K562 (cell line): ENCODE data around the gene FYB1. TPM values are rescaled to one million over a fixed set of nuclear protein-coding genes. Genes with fewer than 3 reads are reported as not detected.
A peak's percentile ranks its signal among the peaks of the same experiment; 100 is the strongest.

Experiments used
- ARNT ChIP-seq, 2 experiments: fragments of 450-650 bp; IDR thresholded peaks; 2 replicates each; pipeline ENCODE4 v1.6.1; 2016; ENCODE audit warnings: mild to moderate bottlenecking in 1 of 2
- CREBBP ChIP-seq: IDR thresholded peaks from one replicate; pipeline ENCODE4 v1.6.1; 2012; ENCODE audit warnings: low read depth, mild to moderate bottlenecking, control low read depth, inconsistent platforms, low read length
- CSDE1 ChIP-seq, 2 experiments: fragments of 450-650 bp; IDR thresholded peaks; 2 replicates each; pipeline ENCODE4 v1.6.1; 2016; ENCODE audit warnings: mild to moderate bottlenecking in 1 of 2
- E4F1 ChIP-seq: fragments of 250-450 bp; sonication (Bioruptor Pico); IDR thresholded peaks from 2 replicates; pipeline ENCODE4 v1.5.0; 2021; ENCODE audit warnings: mild to moderate bottlenecking, borderline replicate concordance
- EHMT2 ChIP-seq: fragments of 450-650 bp; IDR thresholded peaks from 2 replicates; pipeline ENCODE4 v1.6.1; 2018; ENCODE audit warnings: antibody characterized with exemption
- FOXJ2 ChIP-seq: fragments of 200-800 bp; sonication (Bioruptor generic); IDR thresholded peaks from 2 replicates; pipeline ENCODE4 v1.6.1; 2016; ENCODE audit warnings: missing genetic modification characterization, missing compliant biosample characterization
- HDAC3 ChIP-seq: fragments of 450-650 bp; IDR thresholded peaks from 2 replicates; pipeline ENCODE4 v1.6.1; 2018; ENCODE audit warnings: borderline replicate concordance, mild to moderate bottlenecking, moderate library complexity; ENCODE audit not compliant: partially characterized antibody
- KDM1A ChIP-seq, 2 experiments: fragments of 450-650 bp; IDR thresholded peaks; 2 replicates each; pipeline ENCODE4 v1.6.1; 2016; ENCODE audit warnings: mild to moderate bottlenecking in 2 of 2
- MTA3 ChIP-seq: fragments of 450-650 bp; formaldehyde crosslinking; IDR thresholded peaks from 2 replicates; pipeline ENCODE4 v1.6.1; 2017; ENCODE audit warnings: mild to moderate bottlenecking, borderline replicate concordance
- NFRKB ChIP-seq: fragments of 450-650 bp; IDR thresholded peaks from 2 replicates; pipeline ENCODE4 v1.6.1; 2016; ENCODE audit warnings: low read depth
- NR2C2 ChIP-seq, 2 experiments: fragments of 200-800 bp in 1 of 2; sonication (Bioruptor generic) in 1 of 2; sonication (generic) in 1 of 2; formaldehyde crosslinking in 1 of 2; IDR thresholded peaks; 2 replicates each; pipeline versions ENCODE4 v1.6.1 to v1.8.0; 2016 to 2022; ENCODE audit warnings: mild to moderate bottlenecking in 1 of 2, missing compliant biosample characterization in 1 of 2, missing genetic modification characterization in 1 of 2, missing genetic modification reagents in 1 of 2
- NRF1 ChIP-seq, 2 experiments: fragments of 450-650 bp; IDR thresholded peaks in 1 of 2; conservative IDR thresholded peaks in 1 of 2; 2 replicates each; pipeline ENCODE4 v1.6.1; 2014; ENCODE audit warnings: mild to moderate bottlenecking in 2 of 2
- RBM39 ChIP-seq: fragments of 200-400 bp; formaldehyde crosslinking; optimal IDR thresholded peaks from 2 replicates; pipeline ENCODE3; 2018; ENCODE audit warnings: low read depth, low read length
- SMAD3 ChIP-seq: fragments of 450-650 bp; formaldehyde crosslinking; conservative IDR thresholded peaks from 2 replicates; pipeline ENCODE4 v1.4.0; 2020; ENCODE audit warnings: mild to moderate bottlenecking
- TAL1 ChIP-seq: fragments of 450-650 bp; IDR thresholded peaks from 2 replicates; pipeline ENCODE4 v1.6.1; 2016; ENCODE audit warnings: mild to moderate bottlenecking
- TEAD2 ChIP-seq: fragments of 450-650 bp; IDR thresholded peaks from 2 replicates; pipeline ENCODE4 v1.6.1; 2016; ENCODE audit warnings: missing genetic modification characterization, control low read depth, missing compliant biosample characterization
- TFAM ChIP-seq: fragments of 250-450 bp; sonication (Bioruptor Pico); conservative IDR thresholded peaks from 2 replicates; pipeline ENCODE4 v1.5.0; 2021; ENCODE audit warnings: mild to moderate bottlenecking, moderate library complexity
- U2AF1 ChIP-seq: fragments of 200-400 bp; formaldehyde crosslinking; optimal IDR thresholded peaks from 2 replicates; pipeline ENCODE3; 2017; ENCODE audit warnings: mild to moderate bottlenecking, low read depth, low read length, moderate library complexity
- ZKSCAN8 ChIP-seq: fragments of 200-800 bp; sonication (Bioruptor generic); IDR thresholded peaks from 2 replicates; pipeline ENCODE4 v1.6.1; 2016; ENCODE audit warnings: missing genetic modification characterization, missing compliant biosample characterization
- ZNF316 ChIP-seq: fragments of 450-650 bp; IDR thresholded peaks from 2 replicates; pipeline ENCODE4 v1.6.1; 2016
- ZNF77 ChIP-seq: fragments of 250-450 bp; sonication (Bioruptor Pico); IDR thresholded peaks from 2 replicates; pipeline ENCODE4 v1.5.0; 2020
- polyA plus RNA-seq, 8 experiments: library from polyadenylated mRNA; depleted of rRNA in 4 of 8; stranded (reverse) in 5 of 8; unstranded in 3 of 8; fragments of >200 nt; fragmentation: Nextera tagmentation in 2 of 8; fragmentation: Illumina TruSeq in 1 of 8; extraction: Ambion mirVana in 2 of 8; extraction: Trizol in 1 of 8; gene quantifications; 2 replicates each; pipeline versions ENCODE4 v1.2.1 to v1.2.3, GENCODE V29; 2011 to 2014; ENCODE audit warnings: inconsistent platforms in 1 of 8, missing spikeins in 1 of 8
- total RNA-seq, 7 experiments: library from RNA; depleted of rRNA in 6 of 7; stranded (reverse); fragments of >200 nt in 6 of 7; fragmentation: Illumina TruSeq in 2 of 7; extraction: Trizol in 2 of 7; gene quantifications; 2 replicates each; pipeline versions ENCODE4 v1.2.1 to v1.2.3, GENCODE V29; 2011 to 2021; ENCODE audit warnings: low replicate concordance in 1 of 7
- TF ChIP-seq, protein P1 (sequence below), 2 experiments: fragments of 450-650 bp; formaldehyde crosslinking in 1 of 2; IDR thresholded peaks; 2 replicates each; pipeline versions ENCODE4 v1.4.0 to v1.6.1; 2014 to 2020; ENCODE audit warnings: mild to moderate bottlenecking in 2 of 2, borderline replicate concordance in 1 of 2, low read depth in 1 of 2

FYB1 gene
- total and polyA plus RNA-seq, 9 of the 15 experiments (the other 6 are each of a cell fraction or from before 2014, with no cell fraction given), result 4.7 to 31.5 (median 9.7) TPM

DNA sequence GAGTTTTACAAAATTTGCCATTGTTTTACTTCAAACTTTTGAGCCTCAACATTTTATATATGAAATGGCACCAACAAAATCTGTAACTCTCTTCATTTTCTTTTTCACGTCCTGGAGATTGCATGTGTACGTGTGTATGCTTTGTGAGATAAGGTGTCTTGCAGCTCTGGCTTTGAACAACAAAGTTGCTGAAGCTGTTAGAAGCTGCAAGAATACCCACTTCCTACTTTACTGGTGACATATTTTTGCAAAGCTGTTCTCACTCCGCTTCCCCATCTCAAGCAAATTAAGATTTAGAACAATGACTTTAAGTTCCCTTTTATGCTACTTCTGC is 41.8 kb downstream of the FYB1 start (continued):
- TF ChIP-seq, protein P1, sequence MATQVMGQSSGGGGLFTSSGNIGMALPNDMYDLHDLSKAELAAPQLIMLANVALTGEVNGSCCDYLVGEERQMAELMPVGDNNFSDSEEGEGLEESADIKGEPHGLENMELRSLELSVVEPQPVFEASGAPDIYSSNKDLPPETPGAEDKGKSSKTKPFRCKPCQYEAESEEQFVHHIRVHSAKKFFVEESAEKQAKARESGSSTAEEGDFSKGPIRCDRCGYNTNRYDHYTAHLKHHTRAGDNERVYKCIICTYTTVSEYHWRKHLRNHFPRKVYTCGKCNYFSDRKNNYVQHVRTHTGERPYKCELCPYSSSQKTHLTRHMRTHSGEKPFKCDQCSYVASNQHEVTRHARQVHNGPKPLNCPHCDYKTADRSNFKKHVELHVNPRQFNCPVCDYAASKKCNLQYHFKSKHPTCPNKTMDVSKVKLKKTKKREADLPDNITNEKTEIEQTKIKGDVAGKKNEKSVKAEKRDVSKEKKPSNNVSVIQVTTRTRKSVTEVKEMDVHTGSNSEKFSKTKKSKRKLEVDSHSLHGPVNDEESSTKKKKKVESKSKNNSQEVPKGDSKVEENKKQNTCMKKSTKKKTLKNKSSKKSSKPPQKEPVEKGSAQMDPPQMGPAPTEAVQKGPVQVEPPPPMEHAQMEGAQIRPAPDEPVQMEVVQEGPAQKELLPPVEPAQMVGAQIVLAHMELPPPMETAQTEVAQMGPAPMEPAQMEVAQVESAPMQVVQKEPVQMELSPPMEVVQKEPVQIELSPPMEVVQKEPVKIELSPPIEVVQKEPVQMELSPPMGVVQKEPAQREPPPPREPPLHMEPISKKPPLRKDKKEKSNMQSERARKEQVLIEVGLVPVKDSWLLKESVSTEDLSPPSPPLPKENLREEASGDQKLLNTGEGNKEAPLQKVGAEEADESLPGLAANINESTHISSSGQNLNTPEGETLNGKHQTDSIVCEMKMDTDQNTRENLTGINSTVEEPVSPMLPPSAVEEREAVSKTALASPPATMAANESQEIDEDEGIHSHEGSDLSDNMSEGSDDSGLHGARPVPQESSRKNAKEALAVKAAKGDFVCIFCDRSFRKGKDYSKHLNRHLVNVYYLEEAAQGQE (IDR thresholded peaks at IDR 0.05; ENCODE audit: borderline replicate concordance), result no peak
- TF ChIP-seq, protein P1 (CRISPR knock-in tag; IDR thresholded peaks at IDR 0.05; ENCODE audit: low read depth), result no peak
- TF ChIP-seq HDAC3 (peak; percentile 12), ARNT (IDR thresholded peaks at IDR 0.05) (no peak), NFRKB (peak; percentile 32; the same call in 1 of the 2 replicates), U2AF1 (no peak), TAL1 (0 out of 2 replicates have a peak, but pooled peaks have one; percentile 44), TEAD2 (tag) (no peak), NR2C2 (CRISPR knock-in tag; IDR thresholded peaks at IDR 0.05) (no peak), NR2C2 (tag; IDR thresholded peaks at IDR 0.05) (no peak), ZNF316 (no peak), CREBBP (no peak), NRF1 (conservative IDR thresholded peaks at IDR 0.05 in 1 of 2, IDR thresholded peaks at IDR 0.05 in 1 of 2) (no peak), SMAD3 (CRISPR knock-in tag) (no peak), ZKSCAN8 (CRISPR knock-in tag) (no peak), EHMT2 (no peak), TFAM (CRISPR knock-in tag) (no peak), RBM39 (no peak), MTA3 (no peak), FOXJ2 (tag) (no peak), E4F1 (CRISPR knock-in tag) (no peak), KDM1A (IDR thresholded peaks at IDR 0.05) (no peak; a peak in 1 of 4 replicates), CSDE1 (IDR thresholded peaks at IDR 0.05) (no peak), ZNF77 (CRISPR knock-in tag) (no peak)
